ENCODE results near the gene CTNNA2.

DNA sequence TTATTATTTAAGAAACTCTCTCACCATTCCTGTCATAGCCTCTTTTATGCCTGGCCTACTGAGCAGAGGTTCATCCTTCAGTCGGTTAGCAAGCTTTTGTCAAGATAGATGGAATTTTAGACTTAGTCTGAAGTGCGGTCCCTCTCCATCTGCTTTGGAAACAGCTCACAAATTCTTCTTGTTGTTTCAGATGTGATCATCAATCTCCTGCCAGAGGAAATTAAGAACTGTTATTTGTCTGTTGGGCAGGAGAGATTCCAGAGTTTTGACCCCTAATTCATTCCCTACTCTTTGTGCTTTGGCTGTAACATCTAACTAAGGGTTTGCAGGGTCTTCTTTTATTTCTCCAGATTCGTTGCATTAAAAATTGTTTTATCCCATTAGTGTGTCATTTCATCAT lies 735.3 kb downstream of the CTNNA2 start:
- TF ChIP-seq CTCF (IDR thresholded peaks at IDR 0.05) (no peak), REST (IDR thresholded peaks at IDR 0.05; ENCODE audit: low read depth, low read length) (no peak)

All from SK-N-SH (cell line).